ENCODE data around the gene DMRT1. TPM values are rescaled to one million over a fixed set of nuclear protein-coding genes. Genes with fewer than 3 reads are reported as not detected.

DMRT1 gene
- total and polyA plus RNA-seq, 7 donors, result not detected

- TF ChIP-seq, protein P1, sequence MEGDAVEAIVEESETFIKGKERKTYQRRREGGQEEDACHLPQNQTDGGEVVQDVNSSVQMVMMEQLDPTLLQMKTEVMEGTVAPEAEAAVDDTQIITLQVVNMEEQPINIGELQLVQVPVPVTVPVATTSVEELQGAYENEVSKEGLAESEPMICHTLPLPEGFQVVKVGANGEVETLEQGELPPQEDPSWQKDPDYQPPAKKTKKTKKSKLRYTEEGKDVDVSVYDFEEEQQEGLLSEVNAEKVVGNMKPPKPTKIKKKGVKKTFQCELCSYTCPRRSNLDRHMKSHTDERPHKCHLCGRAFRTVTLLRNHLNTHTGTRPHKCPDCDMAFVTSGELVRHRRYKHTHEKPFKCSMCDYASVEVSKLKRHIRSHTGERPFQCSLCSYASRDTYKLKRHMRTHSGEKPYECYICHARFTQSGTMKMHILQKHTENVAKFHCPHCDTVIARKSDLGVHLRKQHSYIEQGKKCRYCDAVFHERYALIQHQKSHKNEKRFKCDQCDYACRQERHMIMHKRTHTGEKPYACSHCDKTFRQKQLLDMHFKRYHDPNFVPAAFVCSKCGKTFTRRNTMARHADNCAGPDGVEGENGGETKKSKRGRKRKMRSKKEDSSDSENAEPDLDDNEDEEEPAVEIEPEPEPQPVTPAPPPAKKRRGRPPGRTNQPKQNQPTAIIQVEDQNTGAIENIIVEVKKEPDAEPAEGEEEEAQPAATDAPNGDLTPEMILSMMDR (IDR thresholded peaks at IDR 0.05), result no peak
- no peak overlapping the region for H3K4me3 ChIP-seq
- WGBS, 3 donors, result 68 to 85% (median 69%) methylated on average over 4 of the region's 4 CpGs
- no peak for DNase-seq
- no peaks in the 10 kb centered on the region for H3K27me3 ChIP-seq (ENCODE audit: insufficient read depth in 3 of 3, low read length in 2 of 3)
- no peak for ATAC-seq
- H3K9me3 ChIP-seq, result no peaks in the 10 kb centered on the region
- no peaks in the 10 kb centered on the region for H3K36me3 ChIP-seq (ENCODE audit: insufficient read depth in 1 of 2, low read depth in 1 of 2)
- intact Hi-C loops (cut with DNase I), result loop anchor here in 1 of 2 donors (1.0 to 10.0 kb wide), 2 partner anchors 13 to 387 kb away; no protein-coding TSS in a partner anchor
- H3K27ac ChIP-seq, result no peak overlapping the region
- no peaks in the 10 kb centered on the region for H3K4me1 ChIP-seq
Observed at GRCh38 chr9:1001838-1002237, 160.3 kb downstream of the DMRT1 start.

DNA sequence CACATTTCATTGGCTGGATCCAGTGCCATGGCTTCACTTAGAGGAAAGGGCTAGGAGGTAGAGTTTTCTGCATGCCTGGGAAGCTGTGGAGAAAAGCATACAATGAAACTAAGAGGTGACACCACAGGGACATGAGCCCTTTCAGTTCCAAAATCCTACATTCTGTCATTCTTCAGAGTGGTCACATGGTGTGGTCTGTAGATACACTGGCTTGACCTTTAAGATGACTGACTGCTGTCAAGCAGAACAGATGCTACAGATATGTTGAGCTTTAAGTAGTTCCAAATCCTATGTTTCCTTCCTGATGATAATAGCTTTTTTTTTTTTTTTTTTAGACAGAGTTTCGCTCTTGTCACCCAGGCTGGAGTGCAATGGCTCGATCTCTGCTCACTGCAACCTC lies 161.2 kb downstream of the DMRT1 start:
- Histone ChIP-seq H3K4me1 (no peaks in the 10 kb centered on the region), H3K27ac (no peak overlapping the region), H3K4me3 (no peak overlapping the region), H3K36me3 (ENCODE audit: insufficient read depth in 1 of 2, low read depth in 1 of 2) (no peaks in the 10 kb centered on the region), H3K27me3 (ENCODE audit: insufficient read depth in 3 of 3, low read length in 2 of 3) (no peaks in the 10 kb centered on the region), H3K9me3 (no peaks in the 10 kb centered on the region)
- TF ChIP-seq, protein P1 (IDR thresholded peaks at IDR 0.05), result no peak
- ATAC-seq (no peak), DNase-seq (no peak)
- intact Hi-C loops (cut with DNase I), result loop anchor here in 1 of 2 donors (1.0 to 10.0 kb wide), 2 partner anchors 13 to 388 kb away; no protein-coding TSS in a partner anchor
- 96 to 98% (median 97%) methylated on average over 2 of the region's 2 CpGs for WGBS, 3 donors

DNA sequence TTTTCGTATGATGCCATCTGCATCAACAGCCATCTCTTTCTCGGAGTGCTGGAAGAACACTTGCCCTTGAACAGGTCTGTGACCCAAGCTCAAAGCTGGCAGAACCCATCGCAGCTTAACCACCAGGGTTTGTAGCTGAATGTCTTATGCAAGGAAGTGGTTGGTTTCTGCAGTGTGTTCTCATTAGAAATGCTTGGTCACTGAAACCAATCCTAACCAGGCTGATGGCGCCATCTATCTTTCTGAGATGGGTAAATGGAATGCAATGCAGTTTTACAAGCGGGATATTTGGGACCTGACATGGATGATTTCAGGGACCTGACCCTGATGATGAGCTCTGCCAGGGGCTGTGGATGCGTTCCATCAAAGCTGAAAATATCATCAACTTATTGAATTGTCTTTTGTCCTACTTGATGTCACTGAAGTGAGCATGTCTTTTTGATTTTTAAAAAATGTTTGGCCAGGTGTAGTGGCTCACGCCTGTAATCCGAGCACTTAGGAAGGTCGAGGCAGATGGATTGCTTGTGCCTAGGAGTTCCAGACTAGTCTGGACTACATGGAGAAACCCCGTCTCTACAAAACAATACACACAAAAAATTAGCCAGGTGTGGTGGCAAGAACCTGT lies 163.7 kb downstream of the DMRT1 start:
- DNase-seq, result no peak
- Histone ChIP-seq H3K36me3 (ENCODE audit: insufficient read depth in 1 of 2, low read depth in 1 of 2) (no peaks in the 10 kb centered on the region), H3K4me1 (no peaks in the 10 kb centered on the region), H3K4me3 (no peak overlapping the region), H3K27me3 (ENCODE audit: insufficient read depth in 3 of 3, low read length in 2 of 3) (no peaks in the 10 kb centered on the region), H3K27ac (no peak overlapping the region), H3K9me3 (no peaks in the 10 kb centered on the region)
- ATAC-seq, result peak in 2 of 4 donors; percentile 52 to 56
- intact Hi-C loops (cut with DNase I), result loop anchor here (5.0 to 10.0 kb wide), 2 partner anchors 113 to 390 kb away; no protein-coding TSS in a partner anchor
- TF ChIP-seq, protein P1 (IDR thresholded peaks at IDR 0.05), result peak; percentile 39
- WGBS, 3 donors, result 53 to 61% (median 53%) methylated on average over 10 of the region's 10 CpGs

GRCh38 chr9:1007312-1007711 lies 165.8 kb downstream of the DMRT1 start:
- TF ChIP-seq, protein P1 (IDR thresholded peaks at IDR 0.05), result no peak
- no peaks in the 10 kb centered on the region for H3K9me3 ChIP-seq
- DNase-seq (no peak), ATAC-seq (no peak)
- WGBS, 3 donors, result 55 to 69% (median 68%) methylated on average over 3 of the region's 3 CpGs
- no peaks in the 10 kb centered on the region for H3K27me3 ChIP-seq (ENCODE audit: insufficient read depth in 3 of 3, low read length in 2 of 3)
- no peak overlapping the region for H3K4me3 ChIP-seq
- intact Hi-C loops (cut with DNase I), result loop anchor here (5.0 to 10.0 kb wide), 2 partner anchors 115 to 393 kb away; no protein-coding TSS in a partner anchor
- no peak overlapping the region for H3K27ac ChIP-seq
- H3K36me3 ChIP-seq (ENCODE audit: insufficient read depth in 1 of 2, low read depth in 1 of 2), result no peaks in the 10 kb centered on the region
- no peaks in the 10 kb centered on the region for H3K4me1 ChIP-seq

All from psoas muscle (tissue), 8 donors.